ENCODE results near the gene BPIFA2.

GRCh38 chr20:33147299-33147698, 20.7 kb upstream of the BPIFA2 start:
- TF ChIP-seq FOS (IDR thresholded peaks at IDR 0.05; ENCODE audit: extremely low read depth, insufficient read length), result no peak
- TF ChIP-seq CTCF (IDR thresholded peaks at IDR 0.05 in 2 of 3, conservative IDR thresholded peaks at IDR 0.05 in 1 of 3; ENCODE audit: insufficient read depth in 2 of 3, low read depth in 1 of 3, low read length in 3 of 3), result no peak
- no peak for TF ChIP-seq CHCHD3 (CRISPR knock-in tag; IDR thresholded peaks at IDR 0.05)
- TF ChIP-seq POLR3A (IDR thresholded peaks at IDR 0.05; ENCODE audit: borderline replicate concordance, extremely low read depth, insufficient read depth, insufficient read length), result no peak
- no peak for TF ChIP-seq U2AF1 (optimal IDR thresholded peaks at IDR 0.05; ENCODE audit: low read depth, low read length)
- no peak for TF ChIP-seq CHD7 (IDR thresholded peaks at IDR 0.05; ENCODE audit: low read depth, low read length)
- TF ChIP-seq TAF1 (IDR thresholded peaks at IDR 0.05; ENCODE audit: control insufficient read depth, extremely low read depth, insufficient read depth, low read length, severe bottlenecking), result no peak
- no peak for TF ChIP-seq CC2D1A (IDR thresholded peaks at IDR 0.05)
- TF ChIP-seq ZNF584 (CRISPR knock-in tag; IDR thresholded peaks at IDR 0.05; ENCODE audit: low read depth), result no peak
- no peak for TF ChIP-seq THAP7 (CRISPR knock-in tag; IDR thresholded peaks at IDR 0.05)
- no peak for TF ChIP-seq KAT8 (IDR thresholded peaks at IDR 0.05; ENCODE audit: low read depth)
- TF ChIP-seq ZFX (CRISPR knock-in tag; IDR thresholded peaks at IDR 0.05), result no peak
- no peak for TF ChIP-seq SMAD1 (IDR thresholded peaks at IDR 0.05; ENCODE audit: low read depth, low read length, partially characterized antibody)
